Measurements from ENCODE around the gene COLEC12. TPM values are rescaled to one million over a fixed set of nuclear protein-coding genes. Genes with fewer than 3 reads are reported as not detected.
"Not testable (repeated sequence)": the region's sequence is repeated elsewhere in the genome, so short reads cannot be mapped to it uniquely, and the experiment has no call there.

COLEC12 gene
- total RNA-seq, 2 experiments from 2014 or later: not detected

GRCh38 chr18:416930-417329 is 83.6 kb downstream of the COLEC12 start:
- CTCF ChIA-PET: no interaction called here
- POLR2A ChIA-PET: no interaction called here

- CTCF ChIA-PET: no interaction called here
- POLR2A ChIA-PET: no interaction called here
Observed at GRCh38 chr18:415617-416612, 84.6 kb downstream of the COLEC12 start.

- POLR2A ChIA-PET: no interaction called here
- CTCF ChIA-PET: no interaction called here
Observed at GRCh38 chr18:415047-415446, 85.5 kb downstream of the COLEC12 start.

- ChIA-PET POLR2A (no interaction called here), CTCF (no interaction called here)
Observed at GRCh38 chr18:413233-413632, 87.3 kb downstream of the COLEC12 start.

- CTCF ChIA-PET: no interaction called here
- POLR2A ChIA-PET: no interaction called here
Observed at GRCh38 chr18:410047-410455, 90.5 kb downstream of the COLEC12 start.

- ChIA-PET CTCF (no interaction called here), POLR2A (no interaction called here)
Observed at GRCh38 chr18:408367-408766, 92.1 kb downstream of the COLEC12 start.

- POLR2A ChIA-PET: no interaction called here
Observed at GRCh38 chr18:407626-408224, 92.8 kb downstream of the COLEC12 start.

GRCh38 chr18:407191-407590 is 93.3 kb downstream of the COLEC12 start:
- ChIA-PET CTCF (no interaction called here), POLR2A (no interaction called here)

More at GRCh38 chr18:407626-408224, 92.8 kb downstream of the COLEC12 start:
- CTCF ChIA-PET: no interaction called here

- POLR2A ChIA-PET: no interaction called here
Observed at GRCh38 chr18:406677-407076, 93.8 kb downstream of the COLEC12 start.

GRCh38 chr18:405006-405405 is 95.5 kb downstream of the COLEC12 start:
- CTCF ChIA-PET: not testable (repeated sequence)

More at GRCh38 chr18:406677-407076, 93.8 kb downstream of the COLEC12 start:
- CTCF ChIA-PET: no interaction called here

GRCh38 chr18:404061-404636 is 96.4 kb downstream of the COLEC12 start:
- POLR2A ChIA-PET: no interaction called here
- CTCF ChIA-PET: no interaction called here

More at GRCh38 chr18:405006-405405, 95.5 kb downstream of the COLEC12 start:
- POLR2A ChIA-PET: not testable (repeated sequence)

- ChIA-PET POLR2A (no interaction called here), CTCF (no interaction called here)
Observed at GRCh38 chr18:402129-402528, 98.4 kb downstream of the COLEC12 start.

GRCh38 chr18:400456-400855 is 100.0 kb downstream of the COLEC12 start:
- POLR2A ChIA-PET: no interaction called here
- CTCF ChIA-PET: no interaction called here

GRCh38 chr18:399631-400135 is 100.8 kb downstream of the COLEC12 start:
- CTCF ChIA-PET: no interaction called here
- POLR2A ChIA-PET: no interaction called here

GRCh38 chr18:398935-399630 is 101.4 kb downstream of the COLEC12 start:
- CTCF ChIA-PET: no interaction called here
- POLR2A ChIA-PET: no interaction called here

- ChIA-PET CTCF (no interaction called here), POLR2A (no interaction called here)
Observed at GRCh38 chr18:396556-396955, 103.9 kb downstream of the COLEC12 start.

GRCh38 chr18:396251-396555 is 104.3 kb downstream of the COLEC12 start:
- CTCF ChIA-PET: no interaction called here
- POLR2A ChIA-PET: no interaction called here

- ChIA-PET CTCF (no interaction called here), POLR2A (no interaction called here)
Observed at GRCh38 chr18:395456-396250, 104.8 kb downstream of the COLEC12 start.

GRCh38 chr18:394987-395362 is 105.5 kb downstream of the COLEC12 start:
- CTCF ChIA-PET: no interaction called here
- POLR2A ChIA-PET: no interaction called here
